ENCODE data around the gene DDX25. TPM values are rescaled to one million over a fixed set of nuclear protein-coding genes. Genes with fewer than 3 reads are reported as not detected.
"Not testable (repeated sequence)": the region's sequence is repeated elsewhere in the genome, so short reads cannot be mapped to it uniquely, and the experiment has no call there.

DDX25 gene
- total RNA-seq, 1 donor from 2014 or later: 0.29 TPM

- DNase-seq (ENCODE audit: low spot score): no peak
These were observed 370 bp downstream of the DDX25 start for GRCh38 chr11:125904678-125905077.

GRCh38 chr11:125910226-125910849 lies 6.0 kb downstream of the DDX25 start:
- no peak for DNase-seq (ENCODE audit: low spot score)

- not testable (repeated sequence) for DNase-seq (ENCODE audit: low spot score)
These were observed 10.3 kb downstream of the DDX25 start for GRCh38 chr11:125914601-125915000.

GRCh38 chr11:125916683-125917347 lies 12.5 kb downstream of the DDX25 start:
- peak; percentile 47 for DNase-seq (ENCODE audit: low spot score)

GRCh38 chr11:125918140-125918840 lies 14.0 kb downstream of the DDX25 start:
- no peak for DNase-seq (ENCODE audit: low spot score)

- DNase-seq (ENCODE audit: low spot score): no peak
These were observed 16.7 kb downstream of the DDX25 start for GRCh38 chr11:125921042-125921441.

GRCh38 chr11:125922156-125922555 lies 17.8 kb downstream of the DDX25 start:
- no peak for DNase-seq (ENCODE audit: low spot score)

- peak; percentile 72 for DNase-seq (ENCODE audit: low spot score)
These were observed 18.8 kb downstream of the DDX25 start for GRCh38 chr11:125923012-125923579.

GRCh38 chr11:125923633-125924032 lies 19.3 kb downstream of the DDX25 start:
- DNase-seq (ENCODE audit: low spot score): no peak

GRCh38 chr11:125924384-125925007 lies 20.2 kb downstream of the DDX25 start:
- DNase-seq (ENCODE audit: low spot score): no peak

- peak; percentile 42 for DNase-seq (ENCODE audit: low spot score)
These were observed 21.0 kb downstream of the DDX25 start for GRCh38 chr11:125925247-125925740.

- DNase-seq (ENCODE audit: low spot score): no peak
These were observed 21.5 kb downstream of the DDX25 start for GRCh38 chr11:125925804-125926203.

GRCh38 chr11:125926682-125927081 lies 22.4 kb downstream of the DDX25 start:
- no peak for DNase-seq (ENCODE audit: low spot score)

- DNase-seq (ENCODE audit: low spot score): no peak
These were observed 25.3 kb downstream of the DDX25 start for GRCh38 chr11:125929445-125930075.

GRCh38 chr11:125930076-125930450 lies 25.8 kb downstream of the DDX25 start:
- DNase-seq (ENCODE audit: low spot score): no peak

GRCh38 chr11:125931116-125931515 lies 26.8 kb downstream of the DDX25 start:
- DNase-seq (ENCODE audit: low spot score): no peak

GRCh38 chr11:125931668-125932067 lies 27.4 kb downstream of the DDX25 start:
- no peak for DNase-seq (ENCODE audit: low spot score)

- no peak for DNase-seq (ENCODE audit: low spot score)
These were observed 28.0 kb downstream of the DDX25 start for GRCh38 chr11:125932301-125932700.

- DNase-seq (ENCODE audit: low spot score): no peak
These were observed 28.9 kb downstream of the DDX25 start for GRCh38 chr11:125933030-125933813.

GRCh38 chr11:125934473-125934872 lies 30.2 kb downstream of the DDX25 start:
- DNase-seq (ENCODE audit: low spot score): no peak

- DNase-seq (ENCODE audit: low spot score): no peak
These were observed 30.7 kb downstream of the DDX25 start for GRCh38 chr11:125935056-125935455.

Measured in mucosa of gallbladder (tissue), 1 donor.